ENCODE measurements around the gene DENND1A.

DENND1A gene

GRCh38 chr9:123678038-123678877, 251.7 kb downstream of the DENND1A start:
- no peak for DNase-seq

GRCh38 chr9:123676869-123677268, 253.1 kb downstream of the DENND1A start:
- no peak for DNase-seq

GRCh38 chr9:123669346-123669745, 260.6 kb downstream of the DENND1A start:
- no peak for DNase-seq

GRCh38 chr9:123663529-123663928, 266.4 kb downstream of the DENND1A start:
- DNase-seq = no peak

- no peak for DNase-seq
These were observed 267.7 kb downstream of the DENND1A start for GRCh38 chr9:123662057-123662776.

GRCh38 chr9:123660691-123661466, 269.0 kb downstream of the DENND1A start:
- DNase-seq = no peak

- DNase-seq = no peak
These were observed 270.6 kb downstream of the DENND1A start for GRCh38 chr9:123659358-123659757.

- DNase-seq = no peak
These were observed 271.1 kb downstream of the DENND1A start for GRCh38 chr9:123658792-123659191.

GRCh38 chr9:123657941-123658340, 272.0 kb downstream of the DENND1A start:
- DNase-seq = no peak

GRCh38 chr9:123657099-123657498, 272.8 kb downstream of the DENND1A start:
- DNase-seq = no peak

GRCh38 chr9:123656565-123656964, 273.4 kb downstream of the DENND1A start:
- no peak for DNase-seq

GRCh38 chr9:123655681-123656423, 274.1 kb downstream of the DENND1A start:
- no peak for DNase-seq

- no peak for DNase-seq
These were observed 274.8 kb downstream of the DENND1A start for GRCh38 chr9:123654994-123655637.

- no peak for DNase-seq
These were observed 275.5 kb downstream of the DENND1A start for GRCh38 chr9:123654218-123654993.

GRCh38 chr9:123652416-123652815, 277.5 kb downstream of the DENND1A start:
- no peak for DNase-seq

GRCh38 chr9:123651871-123652270, 278.1 kb downstream of the DENND1A start:
- DNase-seq = no peak

- DNase-seq = no peak
These were observed 278.7 kb downstream of the DENND1A start for GRCh38 chr9:123651273-123651672.

GRCh38 chr9:123649909-123650308, 280.0 kb downstream of the DENND1A start:
- no peak for DNase-seq

- no peak for DNase-seq
These were observed 282.8 kb downstream of the DENND1A start for GRCh38 chr9:123647145-123647544.

GRCh38 chr9:123645762-123646161, 284.2 kb downstream of the DENND1A start:
- DNase-seq = no peak

- no peak for DNase-seq
These were observed 284.8 kb downstream of the DENND1A start for GRCh38 chr9:123645126-123645525.

All from CD4-positive, alpha-beta T cell treated with Interleukin-12 subunit alpha and Interleukin-12 subunit beta, for 1 hour (primary cell).